ENCODE results near the gene MBOAT7. TPM values are rescaled to one million over a fixed set of nuclear protein-coding genes. Genes with fewer than 3 reads are reported as not detected.

Gene MBOAT7
- total and polyA plus RNA-seq, 2 of the 8 experiments (the other 6 are each of a cell fraction or from before 2014, with no cell fraction given): 85.5 to 90.9 TPM

- no peaks in the 10 kb centered on the region for H3K9me3 ChIP-seq (ENCODE audit: insufficient read depth in 2 of 2, low read depth in 1 of 2, low read length in 1 of 2)
- POLR2A ChIA-PET (ENCODE audit: partially characterized antibody): interaction anchor here (1.1 to 23.4 kb wide), 6 partner anchors 12 to 100 kb away, joined by 3 to 909 read pairs (median 10); partner anchors contain the start of genes LILRB3, MBOAT7, RPS9 and TSEN34
- no peak overlapping the region for H2BK5ac ChIP-seq (ENCODE audit: low read depth, low read length)
- no peak overlapping the region for H3K56ac ChIP-seq (replicated peaks; ENCODE audit: insufficient read length, low read depth, low read length)
- no peak overlapping the region for H4K91ac ChIP-seq (replicated peaks; ENCODE audit: insufficient read length, low read length)
- H3K4me2 ChIP-seq (ENCODE audit: insufficient read depth in 1 of 2, low read depth in 2 of 2, low read length in 2 of 2): no peak overlapping the region
- peaks cover 0 to 7% of the 10 kb centered on the region in 2 experiments; a peak in 1 of 4 replicates for H3K79me2 ChIP-seq (ENCODE audit: control insufficient read depth in 1 of 2, insufficient read depth in 2 of 2, low read length in 2 of 2)
- CTCF ChIA-PET (ENCODE audit: partially characterized antibody): interaction anchor here (1.0 to 1.7 kb wide), 7 partner anchors 10 to 180 kb away, joined by 3 to 5 read pairs (median 5); partner anchors contain the start of genes LENG1, RPS9 and TMC4
- no peaks in the 10 kb centered on the region for H3K27me3 ChIP-seq (replicated peaks in 1 of 4; ENCODE audit: control insufficient read depth in 3 of 4, extremely low read depth in 1 of 4, insufficient read depth in 3 of 4, low read length in 3 of 4)
- FAIRE-seq (no peak), DNase-seq (ENCODE audit: low read depth in 1 of 2, low spot score in 2 of 2) (no peak)
- H3K23me2 ChIP-seq (ENCODE audit: low read depth, low read length): no peaks in the 10 kb centered on the region; the same call in 1 of the 2 replicates
- no peak overlapping the region for H3K4ac ChIP-seq (replicated peaks; ENCODE audit: insufficient read length, low read depth, low read length)
- H4K8ac ChIP-seq (ENCODE audit: extremely low read depth, insufficient read depth, low read length): no peak overlapping the region; the same call in 1 of the 2 replicates
- H2BK15ac ChIP-seq (ENCODE audit: low read length): no peak overlapping the region
- WGBS, 2 experiments (ENCODE audit: extremely low coverage in 1 of 2, insufficient coverage in 1 of 2, insufficient read length in 1 of 2, insufficient replicate concordance in 2 of 2, low coverage in 1 of 2, low lambda C conversion rate in 2 of 2, missing lambda C conversion rate in 1 of 2): 91% methylated on average over 12 of the region's 12 CpGs; no CpG with 5 or more reads in 1 of the 2 experiments
- H3K4me1 ChIP-seq (replicated peaks in 1 of 4; ENCODE audit: control insufficient read depth in 3 of 4, insufficient read depth in 4 of 4, low read length in 3 of 4): peaks cover 0 to 3% (median 2%) of the 10 kb centered on the region in 4 experiments; a peak in 4 of 7 replicates
- no peak overlapping the region for H4K5ac ChIP-seq (ENCODE audit: insufficient read length, low read depth, low read length)
- no peak overlapping the region for H3K27ac ChIP-seq (ENCODE audit: low read depth, low read length)
- no peak overlapping the region for H3K14ac ChIP-seq (ENCODE audit: insufficient read length)
- no peak overlapping the region for H2AK5ac ChIP-seq (ENCODE audit: low read depth, low read length)
- H2AFZ ChIP-seq (ENCODE audit: low read length): no peak overlapping the region
- no peak overlapping the region for H3K23ac ChIP-seq (ENCODE audit: insufficient read length)
- no peak overlapping the region for H3K4me3 ChIP-seq (ENCODE audit: extremely low read depth in 1 of 4, insufficient read depth in 2 of 4, low read depth in 3 of 4, low read length in 4 of 4)
- no peak overlapping the region for H2BK20ac ChIP-seq (ENCODE audit: low read length)
- peaks cover 20 to 22% of the 10 kb centered on the region in 2 experiments for H4K20me1 ChIP-seq (replicated peaks in 1 of 2; ENCODE audit: control insufficient read depth in 1 of 2, insufficient read depth in 2 of 2, low read length in 2 of 2)
- H3K9ac ChIP-seq (replicated peaks in 1 of 4; ENCODE audit: extremely low read depth in 1 of 4, low read depth in 3 of 4, low read length in 3 of 4): no peak overlapping the region
- H3K79me1 ChIP-seq (ENCODE audit: low read depth, low read length): peaks cover 12% of the 10 kb centered on the region
- no peak for TF ChIP-seq CREB1 (IDR thresholded peaks at IDR 0.05)
- no peak for TF ChIP-seq BRCA1 (IDR thresholded peaks at IDR 0.05; ENCODE audit: low read depth, low read length)
- no peak for TF ChIP-seq MAX (IDR thresholded peaks at IDR 0.05)
- TF ChIP-seq GTF2F1 (IDR thresholded peaks at IDR 0.05; ENCODE audit: borderline replicate concordance, low read depth, low read length): no peak
- no peak for TF ChIP-seq GABPA (IDR thresholded peaks at IDR 0.05; ENCODE audit: borderline replicate concordance, insufficient read depth, low read length)
- no peak for TF ChIP-seq RXRA (IDR thresholded peaks at IDR 0.05; ENCODE audit: insufficient read depth, low read depth, low read length)
- no peak for TF ChIP-seq MAFK (IDR thresholded peaks at IDR 0.05; ENCODE audit: low read depth, low read length)
- TF ChIP-seq E2F6 (IDR thresholded peaks at IDR 0.05): no peak
- no peak for TF ChIP-seq EGR1 (IDR thresholded peaks at IDR 0.05; ENCODE audit: borderline replicate concordance, low read depth, low read length)
- TF ChIP-seq ASH2L (IDR thresholded peaks at IDR 0.05; ENCODE audit: low read length): no peak
- no peak for TF ChIP-seq KDM5A (IDR thresholded peaks at IDR 0.05; ENCODE audit: low read length)
- TF ChIP-seq HDAC2 (IDR thresholded peaks at IDR 0.05; ENCODE audit: borderline replicate concordance in 1 of 2, low read depth in 2 of 2, low read length in 2 of 2): no peak
- no peak overlapping the region for H3K18ac ChIP-seq (ENCODE audit: extremely low read depth, low read length)
- H2BK120ac ChIP-seq (replicated peaks; ENCODE audit: low read depth, low read length): no peak overlapping the region
- no peak overlapping the region for H2BK12ac ChIP-seq (ENCODE audit: low read depth, low read length)
- peaks cover 13 to 22% (median 19%) of the 10 kb centered on the region in 4 experiments for H3K36me3 ChIP-seq (ENCODE audit: control insufficient read depth in 2 of 4, insufficient read depth in 4 of 4, low read length in 3 of 4)
Observed at GRCh38 chr19:54211235-54211634, 21.9 kb upstream of the MBOAT7 start.
